Activated T-helper 1 cell treated with anti-CD3 and anti-CD28 coated beads, Interleukin-12 subunit alpha, Interleukin-12 subunit beta, Interleukin-2, Interleukin-4 antibody, amounts not matched to agents 30 ng/mL and 10 ng/mL and 1 ng/mL, durations not matched to agents 14 hours and 24 hours and 36 hours (primary cell): ENCODE measurements around the gene SLC12A4. TPM values are rescaled to one million over a fixed set of nuclear protein-coding genes. Genes with fewer than 3 reads are reported as not detected.
A peak's percentile ranks its signal among the peaks of the same experiment; 100 is the strongest.
"Not testable (repeated sequence)": the region's sequence is repeated elsewhere in the genome, so short reads cannot be mapped to it uniquely, and the experiment has no call there.

Source experiments
- DNase-seq: peaks from one replicate; pipeline ENCODE4 v3.0.0; 2021; ENCODE audit warnings: low spot score
- H3K27ac Mint-ChIP-seq: one replicate; pipeline ENCODE4 v1.8.0; 2021; ENCODE audit warnings: mild to moderate bottlenecking, mixed read lengths
- H3K27me3 Mint-ChIP-seq: one replicate; pipeline ENCODE4 v1.8.0; 2022; ENCODE audit warnings: mild to moderate bottlenecking, moderate library complexity, mixed read lengths; ENCODE audit not compliant: insufficient read depth
- H3K36me3 Mint-ChIP-seq: one replicate; pipeline ENCODE4 v1.8.0; 2021; ENCODE audit warnings: low read depth, mixed read lengths
- H3K4me1 Mint-ChIP-seq: one replicate; pipeline ENCODE4 v1.8.0; 2021; ENCODE audit warnings: low read depth, mixed read lengths
- H3K4me3 Mint-ChIP-seq: one replicate; pipeline ENCODE4 v1.8.0; 2021; ENCODE audit warnings: mild to moderate bottlenecking, moderate library complexity, mixed read lengths
- H3K9me3 Mint-ChIP-seq: one replicate; pipeline ENCODE4 v1.8.0; 2021; ENCODE audit warnings: mixed read lengths
- intact Hi-C: fragments of 100-400 bp; cut with micrococcal nuclease; formaldehyde crosslinking; loops from one replicate; pipeline ENCODE4 v1.15.1; 2024
- total RNA-seq: library from RNA; stranded (reverse); gene quantifications from 2 replicates; pipeline ENCODE4 v1.2.3, GENCODE V29; 2022

SLC12A4 gene
- total RNA-seq, 1 donor from 2014 or later: 43.1 TPM

DNA sequence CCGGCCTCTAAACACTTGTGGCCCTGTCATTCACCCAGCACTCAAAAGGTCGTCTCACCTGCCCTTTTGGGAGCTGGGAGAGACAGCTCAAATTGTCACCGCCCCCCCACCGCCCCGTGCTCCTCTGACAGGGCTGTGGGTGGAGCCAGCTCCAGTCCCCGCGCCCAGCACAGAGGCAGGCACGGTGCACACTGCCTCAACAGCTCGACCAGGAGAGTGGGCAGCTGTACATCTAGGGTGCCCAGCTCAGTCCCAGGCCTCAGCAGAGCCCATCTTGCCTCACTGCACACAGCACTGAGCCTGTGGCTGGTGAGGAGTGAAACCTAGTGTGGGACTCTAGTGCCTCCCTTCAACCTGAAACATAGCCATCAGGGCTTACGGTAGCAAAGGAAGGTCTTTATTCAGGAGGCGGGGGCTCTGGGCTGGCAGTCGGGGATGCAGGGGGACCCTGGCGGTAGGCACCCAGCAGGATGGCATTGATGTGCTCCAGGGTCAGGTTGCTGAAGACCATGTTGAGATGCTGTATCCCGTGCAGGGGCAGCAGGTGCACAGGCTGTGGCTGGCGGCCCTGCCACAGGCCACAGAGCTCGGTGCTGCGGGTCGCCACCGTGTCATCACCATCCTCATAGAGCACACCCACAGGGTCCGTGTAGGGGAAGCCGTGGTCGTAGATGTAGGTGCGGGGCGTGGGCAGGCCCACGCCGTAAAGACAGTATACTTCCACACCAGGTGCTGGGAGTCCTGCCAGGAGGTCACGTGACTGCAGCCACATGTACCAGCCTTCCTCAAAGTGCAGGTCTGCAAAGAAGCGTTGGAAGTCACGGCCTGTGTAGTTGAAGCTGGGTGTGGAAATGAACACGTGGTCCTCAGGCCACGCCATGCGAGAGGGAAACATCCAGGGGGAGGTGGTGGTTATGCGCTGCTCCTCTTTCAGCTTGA lies 28.7 kb downstream of the SLC12A4 start:
- Mint-ChIP-seq H3K9me3 (no peaks in the 10 kb centered on the region), H3K4me3 (peak overlapping the region; percentile 33), H3K4me1 (peaks cover 42% of the 10 kb centered on the region), H3K27me3 (no peaks in the 10 kb centered on the region), H3K27ac (peak overlapping the region; percentile 76), H3K36me3 (peaks cover 27% of the 10 kb centered on the region)
- intact Hi-C loops: loop anchor here (5.0 kb wide), 3 partner anchors 143 to 373 kb away; partner anchors contain the start of genes ESRP2, PRMT7 and SLC7A6OS
- no peak for DNase-seq

GRCh38 chr16:67937713-67938112 lies 30.7 kb downstream of the SLC12A4 start:
- not testable (repeated sequence) for H3K9me3 Mint-ChIP-seq, DNase-seq, H3K27me3 Mint-ChIP-seq
- intact Hi-C loops: loop anchor here (2.0 to 5.0 kb wide), 4 partner anchors 127 to 375 kb away; partner anchors contain the start of genes ESRP2, PRMT7 and SLC7A6OS
- Mint-ChIP-seq H3K4me1 (peaks cover 49% of the 10 kb centered on the region), H3K27ac (peak overlapping the region; percentile 96), H3K36me3 (peaks cover 37% of the 10 kb centered on the region), H3K4me3 (peak overlapping the region; percentile 98)

- H3K36me3 Mint-ChIP-seq: peaks cover 38% of the 10 kb centered on the region
- peak overlapping the region; percentile 98 for H3K4me3 Mint-ChIP-seq
- H3K27me3 Mint-ChIP-seq: no peaks in the 10 kb centered on the region
- intact Hi-C loops: loop anchor here (1.0 to 5.0 kb wide), 5 partner anchors 128 to 375 kb away; partner anchors contain the start of genes ACD, ESRP2, PARD6A and PRMT7
- no peaks in the 10 kb centered on the region for H3K9me3 Mint-ChIP-seq
- peak; percentile 83 for DNase-seq
- peaks cover 46% of the 10 kb centered on the region for H3K4me1 Mint-ChIP-seq
- H3K27ac Mint-ChIP-seq: peak overlapping the region; percentile 96
Measured at GRCh38 chr16:67936880-67937605, 31.4 kb downstream of the SLC12A4 start.

- no peak for DNase-seq
- peak within 1 kb of the TSS; percentile 98 for H3K4me3 Mint-ChIP-seq
- intact Hi-C loops: loop anchor here (1.0 to 5.0 kb wide), 5 partner anchors 128 to 376 kb away; partner anchors contain the start of genes ACD, ESRP2, PARD6A and PRMT7
- peak within 1 kb of the TSS; percentile 96 for H3K27ac Mint-ChIP-seq
- peaks cover 39% of the 10 kb centered on the region for H3K4me1 Mint-ChIP-seq
- no peaks in the 10 kb centered on the region for H3K9me3 Mint-ChIP-seq
- H3K27me3 Mint-ChIP-seq: no peaks in the 10 kb centered on the region
- peaks cover 37% of the 10 kb centered on the region for H3K36me3 Mint-ChIP-seq
Measured at GRCh38 chr16:67936124-67936879, 32.1 kb downstream of the SLC12A4 start, which contains the start of gene PSMB10. Gene PSMB10, minus strand, starts transcription at chr16:67936850. Its CDS starts 101 bp downstream, at chr16:67936749.

- Mint-ChIP-seq H3K9me3 (no peaks in the 10 kb centered on the region), H3K4me1 (peaks cover 37% of the 10 kb centered on the region), H3K27ac (peak overlapping the region; percentile 96), H3K36me3 (peaks cover 37% of the 10 kb centered on the region), H3K4me3 (peak overlapping the region; percentile 98), H3K27me3 (no peaks in the 10 kb centered on the region)
- DNase-seq: peak; percentile 92
- intact Hi-C loops: loop anchor here (1.0 to 5.0 kb wide), 15 partner anchors 33 to 454 kb away; partner anchors contain the start of genes ACD, ATP6V0D1, CTCF and DDX28
Measured at GRCh38 chr16:67935402-67936123, 32.9 kb downstream of the SLC12A4 start.

- DNase-seq: no peak
- intact Hi-C loops: loop anchor here (1.0 to 5.0 kb wide), 13 partner anchors 33 to 454 kb away; partner anchors contain the start of genes ATP6V0D1, CTCF, DDX28 and DUS2
- Mint-ChIP-seq H3K9me3 (no peaks in the 10 kb centered on the region), H3K27me3 (no peaks in the 10 kb centered on the region), H3K4me3 (peak overlapping the region; percentile 98), H3K27ac (peak overlapping the region; percentile 96), H3K4me1 (peaks cover 32% of the 10 kb centered on the region), H3K36me3 (peaks cover 36% of the 10 kb centered on the region)
Measured at GRCh38 chr16:67935101-67935401, 33.4 kb downstream of the SLC12A4 start.

DNA sequence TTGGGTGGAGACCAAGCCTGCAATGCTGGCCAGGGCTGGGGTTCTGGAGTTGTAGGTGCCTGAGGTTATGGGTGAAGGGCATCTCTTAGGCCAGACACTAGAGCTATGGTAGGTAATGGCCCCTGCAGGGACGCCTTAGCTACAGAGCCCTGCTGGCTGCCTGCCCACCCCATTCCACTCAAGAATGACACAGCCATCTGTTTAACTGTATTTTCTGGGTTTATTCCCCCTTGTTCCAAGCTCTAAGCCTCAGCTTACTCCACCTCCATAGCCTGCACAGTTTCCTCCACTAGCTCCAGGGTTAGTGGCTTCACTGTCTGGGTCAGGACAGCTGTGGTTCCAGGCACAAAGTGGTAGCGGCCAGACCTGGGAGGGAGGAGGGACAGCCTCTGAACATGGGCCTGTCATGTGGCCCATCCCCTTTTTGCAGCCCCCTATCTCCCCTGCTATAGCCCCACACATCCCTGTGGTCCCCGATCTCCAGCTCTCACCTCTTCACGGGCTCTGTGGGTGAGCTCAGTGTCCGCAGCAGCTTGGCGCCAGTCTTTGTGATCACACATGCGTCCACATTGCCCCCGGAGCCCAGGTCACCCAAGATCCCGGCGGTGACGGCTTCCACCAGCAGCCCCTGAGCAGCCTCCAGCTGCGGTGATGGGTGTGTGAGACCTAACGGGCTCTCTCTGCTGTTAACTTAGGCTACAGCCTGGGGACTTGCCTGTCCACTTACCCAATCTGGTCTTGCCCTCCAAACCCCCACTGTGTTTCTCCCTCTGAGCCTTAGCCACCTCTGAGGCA lies 33.9 kb downstream of the SLC12A4 start:
- H3K9me3 Mint-ChIP-seq: no peaks in the 10 kb centered on the region
- peak overlapping the region; percentile 96 for H3K27ac Mint-ChIP-seq
- H3K4me3 Mint-ChIP-seq: peak overlapping the region; percentile 98
- no peak for DNase-seq
- no peaks in the 10 kb centered on the region for H3K27me3 Mint-ChIP-seq
- intact Hi-C loops: loop anchor here (1.0 to 5.0 kb wide), 13 partner anchors 34 to 453 kb away; partner anchors contain the start of genes ATP6V0D1, CTCF, DDX28 and DUS2
- peaks cover 34% of the 10 kb centered on the region for H3K36me3 Mint-ChIP-seq
- peaks cover 26% of the 10 kb centered on the region for H3K4me1 Mint-ChIP-seq

- Mint-ChIP-seq H3K4me3 (peak overlapping the region; percentile 22), H3K9me3 (no peaks in the 10 kb centered on the region), H3K27me3 (no peaks in the 10 kb centered on the region), H3K27ac (peak overlapping the region; percentile 50), H3K4me1 (peaks cover 25% of the 10 kb centered on the region), H3K36me3 (peaks cover 34% of the 10 kb centered on the region)
- intact Hi-C loops: loop anchor here (2.0 kb wide), 1 partner anchor 91 kb away; the partner anchor contains the start of gene THAP11
- DNase-seq: no peak
Measured at GRCh38 chr16:67933805-67934204, 34.6 kb downstream of the SLC12A4 start.

DNA sequence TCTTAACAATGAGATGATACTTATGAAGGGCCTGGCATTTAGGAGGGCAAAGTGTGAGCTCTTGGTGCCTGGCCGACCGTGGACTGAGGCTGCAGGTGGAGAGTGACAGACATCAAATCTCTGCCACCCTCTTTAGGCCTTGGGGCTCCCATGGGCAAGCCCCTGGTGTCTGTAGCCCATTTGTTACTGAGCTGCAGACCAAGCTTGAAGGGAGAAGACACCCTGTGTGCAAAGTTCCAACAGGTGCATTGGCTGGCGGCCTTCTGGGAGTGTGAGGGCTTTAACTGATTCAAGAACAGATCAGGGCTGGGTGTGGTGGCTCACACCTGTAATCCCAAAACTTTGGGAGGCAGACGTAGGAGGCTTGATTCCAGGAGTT lies 36.0 kb downstream of the SLC12A4 start:
- DNase-seq: no peak
- intact Hi-C loops: no loop called here
- Mint-ChIP-seq H3K4me3 (no peak overlapping the region), H3K9me3 (no peaks in the 10 kb centered on the region), H3K27ac (no peak overlapping the region), H3K36me3 (peaks cover 35% of the 10 kb centered on the region), H3K27me3 (no peaks in the 10 kb centered on the region), H3K4me1 (peaks cover 23% of the 10 kb centered on the region)

DNA sequence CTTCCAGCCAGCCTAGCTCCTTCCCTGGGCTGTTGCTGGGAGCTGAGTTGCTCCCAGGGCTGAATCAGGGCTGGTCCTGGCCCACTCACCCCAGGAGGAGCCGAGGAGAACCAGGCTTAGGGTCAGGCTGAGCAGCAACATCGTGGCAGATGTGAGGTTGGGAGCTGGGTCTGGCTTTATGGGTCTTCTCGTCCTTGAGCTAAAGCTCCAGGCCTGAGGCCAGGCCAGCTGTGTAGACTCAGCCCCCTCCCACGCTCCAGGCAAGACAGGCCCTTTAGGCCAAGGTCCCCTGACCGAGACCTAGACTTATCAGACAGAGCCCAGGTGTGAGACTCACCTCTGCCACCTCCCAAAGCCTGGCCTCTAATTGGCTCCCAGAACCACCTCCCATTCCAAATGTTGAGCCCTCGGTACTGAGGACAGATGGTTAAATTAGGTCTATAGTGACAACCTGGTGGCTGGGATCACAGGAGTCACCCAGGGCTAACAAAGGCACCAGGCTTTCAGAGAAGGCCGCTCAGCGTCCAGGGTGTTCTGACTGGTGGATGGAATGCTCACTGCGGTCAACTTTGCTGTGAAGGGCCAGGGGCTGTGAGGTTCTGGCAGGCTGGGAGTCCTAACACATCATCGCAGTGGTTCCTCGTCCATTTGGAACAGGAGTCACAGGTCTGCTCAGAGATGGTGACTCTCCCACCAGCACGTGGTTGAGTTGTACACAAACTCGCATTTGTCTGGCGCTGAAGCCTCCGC lies 36.5 kb downstream of the SLC12A4 start, which contains the start of gene CTRL:
CTRL (minus strand) TSS at position 151 of the 750 bp plus-strand sequence; CDS start at position 141, 10 bp downstream.
- no peak within 1 kb of the TSS for H3K4me3 Mint-ChIP-seq
- H3K27me3 Mint-ChIP-seq: no peaks in the 10 kb centered on the region
- no peak for DNase-seq
- H3K36me3 Mint-ChIP-seq: peaks cover 31% of the 10 kb centered on the region
- H3K27ac Mint-ChIP-seq: peak within 1 kb of the TSS; percentile 29
- no peaks in the 10 kb centered on the region for H3K9me3 Mint-ChIP-seq
- intact Hi-C loops: no loop called here
- peaks cover 18% of the 10 kb centered on the region for H3K4me1 Mint-ChIP-seq
